Liver (tissue), 3 donors: ENCODE measurements around the gene ADCY2.

ENCODE experiments used
- CTCF ChIP-seq: fragments of 150-350 bp; IDR thresholded peaks from 2 replicates; pipeline ENCODE4 v1.5.1; 2017; ENCODE audit warnings: improper control_type of control experiment, low read depth, low read length; ENCODE audit not compliant: missing input control
- EGR1 ChIP-seq, 2 donors: IDR thresholded peaks; 2 replicates each; pipeline ENCODE4 v1.6.1; 2016 to 2018; ENCODE audit warnings: antibody characterized with exemption in 2 of 2, low read depth in 2 of 2
- GABPA ChIP-seq, 2 donors: IDR thresholded peaks in 1 of 2; conservative IDR thresholded peaks in 1 of 2; 2 replicates each; pipeline ENCODE4 v1.6.1; 2016; ENCODE audit warnings: antibody characterized with exemption in 2 of 2, mild to moderate bottlenecking in 1 of 2, moderate library complexity in 1 of 2
- JUND ChIP-seq, 2 donors: IDR thresholded peaks; 2 replicates each; pipeline ENCODE4 v1.6.1; 2016; ENCODE audit warnings: antibody characterized with exemption in 2 of 2
- MAX ChIP-seq: IDR thresholded peaks from 2 replicates; pipeline ENCODE4 v1.6.1; 2016; ENCODE audit warnings: antibody characterized with exemption
- RAD21 ChIP-seq, 2 donors: IDR thresholded peaks; 2 replicates each; pipeline ENCODE4 v1.6.1; 2016; ENCODE audit warnings: antibody characterized with exemption in 2 of 2, mild to moderate bottlenecking in 2 of 2
- SP1 ChIP-seq: IDR thresholded peaks from 2 replicates; pipeline ENCODE4 v1.6.1; 2018; ENCODE audit warnings: antibody characterized with exemption, mild to moderate bottlenecking
- TAF1 ChIP-seq: conservative IDR thresholded peaks from 2 replicates; pipeline ENCODE4 v1.6.1; 2016; ENCODE audit warnings: antibody characterized with exemption, mild to moderate bottlenecking
- YY1 ChIP-seq: IDR thresholded peaks from 2 replicates; pipeline ENCODE4 v1.6.1; 2016; ENCODE audit warnings: antibody characterized with exemption, mild to moderate bottlenecking
- donor health status: healthy.
- donor health status: healthy.

GRCh38 chr5:7811715-7812114 lies 415.8 kb downstream of the ADCY2 start:
- no peak for TF ChIP-seq CTCF
- no peak for TF ChIP-seq EGR1 (IDR thresholded peaks at IDR 0.05; ENCODE audit: low read depth in 2 of 2)
- no peak for TF ChIP-seq TAF1
- no peak for TF ChIP-seq MAX
- TF ChIP-seq SP1 = no peak
- no peak for TF ChIP-seq JUND (IDR thresholded peaks at IDR 0.05)
- no peak for TF ChIP-seq RAD21 (IDR thresholded peaks at IDR 0.05)
- TF ChIP-seq GABPA (IDR thresholded peaks at IDR 0.05 in 1 of 2, conservative IDR thresholded peaks at IDR 0.05 in 1 of 2) = no peak
- no peak for TF ChIP-seq YY1
